Caki2 (cell line): ENCODE measurements around the gene CREBBP. TPM values are rescaled to one million over a fixed set of nuclear protein-coding genes. Genes with fewer than 3 reads are reported as not detected.

Experiments
- DNase-seq: peaks from one replicate; pipeline ENCODE4 v3.0.0-alpha.2; 2015; ENCODE audit warnings: low read depth
- in situ Hi-C: cut with HindIII; loops from 2 replicates; pipeline ENCODE4 v1.10.0; 2016; ENCODE audit warnings: low sequenced_read_pairs, low pct_unique_long_range_greater_than_20kb, mixed read lengths
- total RNA-seq: library from RNA; depleted of rRNA; stranded (reverse); fragments of >200 nt; shearing (Covaris generic); gene quantifications from 2 replicates; pipeline ENCODE4 v1.2.3, GENCODE V29; 2014; ENCODE audit warnings: low replicate concordance

Gene CREBBP
- total RNA-seq, 1 experiment from 2014 or later, result 5.6 TPM

DNA sequence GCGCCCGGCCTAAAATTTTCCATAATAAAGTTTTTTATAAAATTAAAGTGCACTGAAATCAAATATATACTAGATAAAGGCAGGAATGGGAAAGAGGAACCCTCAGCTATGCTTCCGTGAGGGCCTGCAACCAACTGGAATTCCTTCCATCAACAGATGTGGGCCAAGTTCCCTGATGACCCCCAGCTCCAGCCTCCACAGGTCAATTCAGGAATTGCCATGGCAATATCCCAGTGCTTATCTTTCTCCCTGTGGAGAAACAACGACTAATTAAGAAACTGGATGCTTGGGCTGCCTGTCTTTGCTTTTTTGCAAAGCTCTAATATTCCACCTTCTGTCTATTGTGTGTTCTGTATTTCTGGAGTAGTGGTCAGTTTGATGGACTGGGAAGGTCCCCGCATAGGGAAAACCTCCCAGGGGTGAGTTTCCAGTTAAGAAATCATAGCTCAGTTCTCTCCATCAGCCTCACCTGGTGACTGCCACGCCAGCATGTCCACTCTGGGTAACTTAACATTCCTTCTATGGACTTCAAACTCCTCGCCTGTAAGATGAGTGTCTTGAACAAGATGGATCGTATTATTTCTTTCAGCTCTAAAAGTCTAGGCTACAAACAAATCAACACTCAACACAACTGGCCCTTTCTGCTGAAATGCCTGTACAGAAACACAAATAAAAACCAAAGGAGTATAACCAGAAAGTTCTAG is 67.9 kb downstream of the CREBBP start:
- in situ Hi-C loops, result no loop called here
- DNase-seq, result no peak

DNA sequence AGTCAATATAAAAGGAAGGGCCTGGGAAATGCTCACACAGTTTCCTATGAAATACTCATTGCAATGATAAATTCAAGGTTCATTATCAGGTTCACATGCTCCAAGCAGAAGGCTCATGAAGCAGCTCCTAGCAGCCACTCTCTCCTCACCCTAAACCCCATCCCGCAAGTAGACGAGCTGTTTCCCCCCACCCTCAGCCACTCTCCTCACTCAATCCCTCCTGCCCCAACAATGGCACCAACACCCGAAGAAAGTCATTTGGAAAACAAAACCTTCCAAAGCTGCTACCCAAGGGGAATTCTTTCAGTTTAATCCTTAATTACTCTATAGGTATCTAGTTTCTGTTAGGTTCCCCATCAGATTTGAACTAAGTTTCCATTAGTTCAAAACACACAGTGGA is 69.7 kb downstream of the CREBBP start:
- no peak for DNase-seq
- in situ Hi-C loops, result no loop called here

DNA sequence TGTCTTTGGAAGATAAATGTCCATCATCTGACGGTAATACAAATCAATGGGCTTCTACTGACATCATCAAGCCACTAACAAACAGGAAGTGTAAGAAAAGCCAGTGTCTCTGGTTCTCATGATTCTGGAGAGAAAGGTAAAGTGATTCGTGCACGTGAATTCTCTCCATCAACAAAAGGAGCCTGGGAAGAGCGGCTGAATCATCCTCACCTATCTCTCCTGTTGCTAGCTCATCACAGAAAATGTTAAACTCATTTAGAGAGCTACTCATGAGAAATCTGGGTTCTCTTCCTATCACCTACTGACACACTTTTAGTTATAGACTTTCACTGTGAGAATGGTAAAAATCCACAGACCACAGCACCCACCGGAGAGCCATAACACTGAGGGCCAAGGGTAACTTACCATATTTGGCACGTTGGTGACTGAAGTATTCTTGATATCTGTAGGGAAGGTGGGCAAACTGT is 70.3 kb downstream of the CREBBP start:
- in situ Hi-C loops, result no loop called here
- no peak for DNase-seq

DNA sequence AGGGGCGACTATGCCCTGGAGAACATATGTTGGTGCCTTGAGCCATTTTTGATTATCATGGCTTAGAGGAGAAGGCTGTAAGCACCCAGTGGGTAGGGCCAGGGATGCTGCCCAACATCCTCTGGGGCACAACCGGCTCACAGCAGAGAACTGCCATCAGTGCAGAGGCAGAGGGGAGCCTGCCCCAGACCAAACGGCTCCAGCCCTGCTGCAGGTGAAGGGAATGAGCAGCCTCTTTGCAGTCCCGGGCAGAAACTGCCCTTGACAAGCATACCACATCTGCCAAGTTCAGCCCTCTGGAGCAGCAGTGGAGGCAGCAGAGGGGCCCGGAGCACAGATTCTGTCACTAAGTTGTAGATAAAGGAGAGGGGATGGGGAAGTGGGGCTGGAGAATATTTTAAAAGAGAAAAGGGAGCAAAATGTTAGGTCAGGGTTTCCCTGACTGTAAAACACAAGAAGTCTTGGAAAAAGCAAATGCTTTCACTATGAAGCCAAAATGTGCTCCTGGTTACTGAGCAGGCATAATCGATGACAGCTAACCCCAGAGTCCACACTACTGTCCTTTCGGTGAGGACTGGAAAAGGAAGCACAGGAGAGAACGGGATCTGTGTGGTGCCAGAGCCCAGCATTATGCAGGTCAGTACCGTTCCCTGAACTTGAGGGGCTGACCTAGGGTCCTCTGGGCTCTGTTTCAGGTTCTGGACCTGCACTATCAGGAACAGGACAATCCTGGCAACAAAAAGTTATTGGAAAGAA is 72.0 kb downstream of the CREBBP start:
- in situ Hi-C loops, result no loop called here
- no peak for DNase-seq

DNA sequence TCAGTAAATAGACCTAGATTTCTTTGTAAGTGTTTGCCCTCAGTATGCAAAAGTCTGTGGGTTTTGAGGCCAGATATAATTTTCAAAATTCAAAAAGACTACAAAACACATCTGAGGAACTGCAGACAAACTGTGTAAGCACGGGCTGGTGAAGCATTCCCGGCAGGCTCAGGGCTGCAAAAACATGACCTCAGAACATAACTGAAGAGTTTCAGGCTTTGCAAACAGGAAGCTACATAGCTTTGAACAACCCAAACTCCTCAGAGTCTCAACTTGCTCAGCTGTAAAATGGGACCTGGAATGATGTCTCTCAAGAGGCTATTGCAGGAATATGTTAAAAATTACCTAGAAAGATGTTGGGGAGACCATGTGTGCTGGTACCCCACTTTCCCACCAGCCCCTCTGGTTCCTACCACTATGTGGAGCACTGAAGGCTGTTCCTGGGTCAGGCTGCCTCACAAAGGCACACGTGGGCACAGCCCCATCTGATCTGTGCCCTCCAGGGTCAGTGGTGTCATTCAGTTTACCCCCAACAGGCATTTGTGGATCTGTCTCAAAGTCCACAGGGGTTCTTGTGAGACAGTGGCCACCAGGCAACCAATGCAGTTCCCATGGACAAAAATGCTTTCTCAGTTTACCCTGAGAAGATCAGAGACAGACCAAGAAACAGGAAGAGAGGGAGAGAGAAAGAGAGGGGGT is 72.9 kb downstream of the CREBBP start:
- DNase-seq, result no peak
- in situ Hi-C loops, result no loop called here

DNA sequence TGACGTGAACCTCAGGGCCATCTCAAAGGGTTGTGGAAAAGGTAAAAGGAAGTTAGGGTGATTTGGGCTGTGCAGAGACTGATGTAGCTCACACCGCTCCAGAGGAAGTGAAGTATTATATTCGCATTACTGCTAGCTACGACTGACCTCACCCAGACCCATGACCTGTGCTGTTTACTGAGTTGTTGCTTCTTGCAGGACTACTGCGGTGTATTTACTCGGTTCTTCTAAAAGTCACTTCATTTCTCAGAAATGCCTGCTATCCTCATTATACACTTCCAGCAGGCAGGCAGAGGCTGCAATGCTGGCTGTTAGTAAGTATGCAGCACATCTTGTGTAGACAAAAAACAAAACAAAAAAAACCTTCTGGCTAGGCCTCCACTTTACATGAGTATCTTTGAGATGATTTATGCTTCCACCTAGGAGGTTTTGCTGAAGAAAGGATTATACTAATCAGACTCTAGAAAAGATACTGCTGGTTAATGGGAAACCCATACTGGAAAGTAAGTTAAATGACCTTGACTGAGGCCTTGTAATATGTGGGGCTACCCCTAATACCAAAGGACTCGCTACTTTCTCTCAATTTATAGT is 76.0 kb downstream of the CREBBP start:
- in situ Hi-C loops, result no loop called here
- DNase-seq, result no peak

DNA sequence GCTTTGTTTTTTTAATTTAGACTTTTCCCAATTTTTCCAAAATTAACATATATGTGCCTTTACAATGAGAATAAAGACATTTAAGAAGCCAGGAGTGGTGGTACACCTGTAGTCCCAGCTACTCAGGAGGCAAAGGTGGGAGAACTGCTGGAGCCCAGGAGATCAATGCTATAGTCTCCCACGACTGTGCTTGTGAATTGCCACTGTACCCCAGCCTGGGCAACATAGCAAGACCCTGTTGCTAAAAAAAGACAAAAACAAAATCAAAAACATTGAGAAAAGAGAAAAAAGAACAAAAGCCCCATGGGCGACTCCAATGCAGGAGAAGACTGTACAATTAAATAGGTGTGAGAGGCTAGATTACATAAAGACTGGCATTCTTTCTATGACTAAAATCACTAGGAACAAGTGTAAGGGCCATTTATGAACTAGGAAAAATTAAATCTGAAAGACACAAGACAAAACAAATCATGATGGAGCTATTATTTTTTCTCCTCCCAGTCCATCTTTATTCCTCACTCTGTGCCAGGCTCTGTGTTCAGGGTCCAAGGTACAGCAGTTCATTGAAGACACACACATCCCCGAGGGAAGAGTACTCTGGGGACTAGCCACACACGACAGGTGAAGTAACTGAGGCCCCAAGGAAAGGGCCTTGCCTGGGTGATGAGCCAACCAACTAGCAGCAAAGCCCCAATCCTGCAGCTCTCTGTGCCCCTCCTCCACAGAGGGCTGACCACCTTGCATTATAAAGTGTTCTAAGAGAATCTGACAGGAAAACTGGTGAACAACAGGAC is 79.8 kb downstream of the CREBBP start:
- in situ Hi-C loops, result no loop called here
- no peak for DNase-seq

DNA sequence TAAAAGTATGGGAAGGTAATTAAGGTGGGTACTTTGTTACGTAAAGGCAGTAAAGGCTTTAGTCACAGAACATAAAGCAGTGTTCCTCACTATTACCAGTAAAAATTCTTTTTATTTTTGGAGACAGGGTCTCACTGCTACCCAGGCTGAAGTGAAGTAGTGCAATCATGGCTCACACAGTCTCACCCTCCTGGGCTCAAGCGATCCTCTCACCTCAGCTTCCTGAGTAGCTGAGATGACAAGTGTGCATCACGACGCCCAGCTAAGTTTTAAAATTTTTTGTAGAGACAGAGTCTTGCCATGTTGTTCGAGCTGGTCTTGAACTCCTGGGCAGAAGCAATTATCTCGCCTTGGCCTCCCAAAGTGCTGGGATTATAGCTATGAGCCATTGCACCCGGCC is 80.5 kb downstream of the CREBBP start:
- no peak for DNase-seq
- in situ Hi-C loops, result no loop called here

DNA sequence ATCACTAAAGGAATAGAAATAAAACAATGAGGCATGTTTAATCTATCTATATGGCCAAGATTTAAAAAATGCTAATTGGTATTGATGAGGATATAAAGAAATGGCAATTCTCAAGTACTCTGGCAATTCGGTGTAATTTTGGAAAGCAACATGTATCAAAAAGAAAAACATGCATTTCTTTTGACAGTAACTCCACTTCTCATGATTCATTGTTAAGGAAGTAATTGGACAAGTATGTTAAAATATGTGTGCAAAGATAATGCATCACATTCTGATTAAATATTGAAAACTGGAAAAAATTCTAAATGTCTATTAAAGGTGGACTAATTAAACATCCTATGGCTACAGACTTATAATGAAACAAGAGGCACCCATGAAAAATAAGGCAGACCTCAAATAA is 81.2 kb downstream of the CREBBP start:
- no peak for DNase-seq
- in situ Hi-C loops, result no loop called here

DNA sequence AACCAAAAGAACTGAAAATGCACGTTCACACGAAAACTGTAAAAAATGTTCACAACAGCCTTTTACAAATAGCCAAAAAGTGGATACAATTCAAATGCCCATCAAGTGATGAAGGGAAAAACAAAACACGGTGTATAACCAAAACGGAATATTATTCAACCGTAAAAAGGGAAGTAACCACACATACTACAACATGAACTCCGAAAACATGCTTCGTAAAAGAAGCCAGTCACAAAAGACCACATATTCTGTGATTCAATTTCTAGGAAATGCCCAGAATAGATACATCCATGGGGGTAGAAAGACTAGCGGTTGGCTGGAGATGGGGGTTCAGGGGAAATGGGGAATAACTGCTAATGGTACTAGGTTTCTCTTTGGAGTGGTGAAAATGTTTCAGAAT is 81.7 kb downstream of the CREBBP start:
- DNase-seq, result no peak
- in situ Hi-C loops, result no loop called here

DNA sequence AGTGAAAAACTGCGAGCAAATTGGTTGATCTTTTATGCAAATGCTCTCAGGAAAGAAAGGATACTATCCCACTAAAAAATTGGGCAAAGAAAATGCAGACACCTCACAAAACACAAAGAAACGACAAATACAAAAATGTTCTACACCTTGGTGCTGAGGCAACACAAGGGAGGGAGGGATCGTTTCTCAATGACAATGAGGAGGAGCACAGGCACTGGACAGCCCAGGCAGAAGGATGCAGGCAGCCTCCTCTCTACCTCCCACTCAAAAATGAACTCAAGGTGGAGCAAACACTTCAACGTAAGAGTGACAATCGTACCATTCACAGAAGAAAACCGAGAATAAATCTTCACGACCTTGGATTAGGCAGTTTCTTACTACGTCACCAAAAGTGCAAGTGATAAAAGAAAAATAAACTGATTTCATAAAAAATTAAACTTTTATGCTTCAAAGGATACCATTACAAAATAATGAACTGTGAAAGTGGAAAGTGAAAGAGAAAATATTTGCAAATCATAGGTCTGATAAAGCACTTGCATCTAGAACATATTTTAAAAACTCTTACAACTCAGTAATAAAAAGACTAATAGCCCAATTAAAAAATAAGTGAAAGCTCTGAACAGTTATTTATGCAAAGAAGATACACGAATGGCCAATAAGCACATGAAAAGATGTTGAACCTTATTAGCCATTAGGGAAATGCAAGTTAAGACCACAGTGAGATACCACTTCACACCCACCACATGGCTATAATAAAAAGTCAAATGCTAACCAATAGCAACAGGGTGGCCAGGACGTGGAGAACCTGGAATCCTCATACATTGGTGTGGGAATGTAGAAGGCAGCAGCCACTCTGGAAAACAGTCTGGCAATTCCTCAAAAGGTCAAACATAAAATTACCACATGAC is 82.4 kb downstream of the CREBBP start:
- no peak for DNase-seq
- in situ Hi-C loops, result no loop called here

DNA sequence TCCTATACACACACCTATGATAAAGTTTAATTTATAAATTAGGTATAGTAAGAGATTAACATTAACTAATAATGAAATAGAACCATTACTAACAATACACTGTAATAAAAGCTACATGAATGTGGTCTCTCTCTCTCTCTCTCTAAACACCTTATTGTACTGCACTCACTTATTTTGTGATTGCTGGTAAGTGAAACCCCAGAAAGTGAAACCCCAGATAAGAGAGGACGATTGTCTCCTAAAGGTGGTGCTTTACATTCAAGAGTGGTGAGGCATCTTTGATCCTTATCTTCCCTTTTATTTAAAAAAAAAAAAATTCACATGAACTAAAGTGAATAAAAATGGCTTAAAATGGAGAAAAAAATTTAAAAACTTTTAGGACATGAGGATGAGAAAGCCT is 83.0 kb downstream of the CREBBP start:
- in situ Hi-C loops, result no loop called here
- no peak for DNase-seq

DNA sequence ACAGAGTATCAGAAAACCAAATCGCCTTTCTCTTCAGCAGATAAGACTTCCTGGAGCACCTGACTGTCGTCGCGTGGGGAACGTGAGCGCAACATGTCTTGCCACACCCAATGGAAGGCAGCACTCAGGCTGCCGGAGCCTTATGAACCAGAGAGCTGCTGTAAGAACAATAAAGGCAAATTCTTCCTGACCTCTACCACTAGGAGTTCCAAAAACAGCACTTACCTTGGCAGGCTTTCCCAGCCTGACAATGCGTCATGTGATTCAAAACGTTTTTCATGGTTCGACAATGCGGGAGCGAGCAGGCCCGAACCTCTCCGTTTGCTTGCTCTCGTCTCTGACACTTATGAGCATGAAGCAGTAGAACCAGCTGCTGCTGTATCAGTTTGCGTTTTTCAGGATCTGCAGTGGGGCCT is 87.3 kb downstream of the CREBBP start:
- no peak for DNase-seq
- in situ Hi-C loops, result no loop called here

DNA sequence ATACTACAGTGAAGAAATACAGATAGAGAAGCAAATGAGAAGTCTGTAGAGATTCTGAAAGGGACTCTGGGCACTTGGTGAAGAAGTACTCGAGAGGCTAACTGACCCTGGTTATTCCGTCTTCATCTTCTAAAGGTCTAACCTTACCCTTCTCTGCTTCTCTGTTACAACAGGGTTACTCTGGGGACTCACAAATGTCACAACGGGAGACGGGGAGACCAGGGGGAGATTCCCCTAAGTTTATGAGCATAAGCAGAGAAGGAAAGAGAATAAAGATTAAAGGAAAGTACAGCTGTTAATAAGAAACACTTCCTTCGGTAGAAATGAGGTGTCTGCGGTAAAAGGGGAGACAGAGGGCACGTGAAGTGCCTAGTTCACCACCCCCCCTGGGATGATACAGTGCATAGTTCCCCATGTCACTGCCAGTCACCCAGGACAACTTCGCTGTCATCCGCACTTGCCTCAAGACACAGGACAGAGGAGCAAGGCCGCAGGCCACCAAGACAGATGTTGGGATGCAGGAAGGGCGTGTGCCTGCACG is 88.0 kb downstream of the CREBBP start:
- DNase-seq, result no peak
- in situ Hi-C loops, result no loop called here

DNA sequence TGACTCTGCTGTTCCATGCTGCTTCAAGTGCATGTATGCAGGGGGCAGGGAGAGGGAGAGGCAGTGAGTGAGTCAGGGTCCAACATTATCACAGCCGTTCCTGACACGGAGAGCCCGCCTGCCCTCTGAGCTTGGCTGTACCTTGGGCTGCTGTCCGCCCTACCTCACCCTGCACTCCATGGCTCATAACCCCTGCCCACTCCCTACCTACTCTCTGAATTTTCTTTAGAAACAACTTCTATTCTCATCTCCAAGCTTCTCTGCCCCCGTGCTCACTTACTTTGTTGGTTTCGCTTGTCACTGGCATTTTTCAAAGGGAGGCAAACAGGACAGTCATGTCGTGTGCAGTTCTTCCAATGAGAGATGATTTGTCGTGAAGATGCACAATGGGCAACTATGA is 88.8 kb downstream of the CREBBP start:
- in situ Hi-C loops, result no loop called here
- no peak for DNase-seq

DNA sequence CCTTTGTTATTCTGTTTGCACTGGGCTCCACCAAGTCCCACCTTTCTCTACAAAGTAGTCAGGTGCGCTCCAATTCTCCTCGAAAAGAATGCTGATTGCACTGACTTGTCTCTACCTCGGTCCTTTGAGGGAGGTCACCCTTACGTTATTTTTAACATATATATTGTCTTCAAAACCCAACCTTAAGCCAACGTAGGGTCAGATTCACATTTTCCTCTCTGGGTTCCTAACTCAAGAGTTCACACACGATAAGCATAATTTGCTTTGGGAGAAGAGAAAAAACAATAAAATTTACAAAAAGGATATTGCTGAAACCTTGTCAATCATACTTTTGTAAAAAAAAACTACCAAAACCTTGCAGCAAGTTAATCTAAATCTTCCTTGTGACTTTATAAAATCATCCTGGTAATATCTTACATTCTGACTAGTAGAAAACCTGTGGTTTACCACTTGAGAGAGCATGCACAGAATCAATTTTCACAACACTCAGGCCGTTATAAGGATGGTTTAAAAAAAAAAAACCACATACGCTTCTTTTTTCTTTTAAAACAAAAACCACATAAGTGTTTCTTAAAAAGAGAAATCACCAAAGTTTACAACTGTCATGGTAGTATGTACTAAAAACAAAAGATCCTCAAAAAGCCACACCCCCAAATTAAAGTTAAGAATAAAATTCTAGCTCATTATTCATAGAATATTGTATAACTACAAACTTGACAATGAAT is 91.0 kb downstream of the CREBBP start:
- DNase-seq, result no peak
- in situ Hi-C loops, result no loop called here
